GM12878 (cell line): Measurements from ENCODE around the gene SRCIN1. TPM values are rescaled to one million over a fixed set of nuclear protein-coding genes. Genes with fewer than 3 reads are reported as not detected.

ENCODE experiments used
- ATAC-seq: fragments of 200-7000 bp; cut with Tn5 transposase; 3 replicates; pipeline ENCODE4 v1.9.1; 2020; ENCODE audit warnings: mild to moderate bottlenecking, moderate library complexity
- BruUV-seq: library from RNA; stranded (reverse); fragments of 400-500 nt; replicated peaks from 2 replicates; lab custom pipeline; 2021; lab: Mats Ljungman, UMichigan
- CTCF ChIA-PET: fragments of 300-600 bp; sonication (Branson Sonifier 250); formaldehyde crosslinking; extraction: SDS; loops from one replicate; lab custom pipeline; 2021; ENCODE audit warnings: inconsistent platforms; lab: Yijun Ruan, JAX
- POLR2A ChIA-PET: fragments of 350-600 bp; formaldehyde crosslinking; extraction: SDS; loops from one replicate; lab custom pipeline; 2021; ENCODE audit warnings: inconsistent platforms; lab: Charles Lee
- RAD21 ChIA-PET: fragments of 300-600 bp; sonication (Branson Sonifier 250); formaldehyde crosslinking; loops from one replicate; lab custom pipeline; 2023; ENCODE audit warnings: antibody characterized with exemption; ENCODE audit not compliant: unreplicated experiment; lab: Charles Lee
- SMC1A ChIA-PET: fragments of 300-600 bp; sonication (Branson Sonifier 250); formaldehyde crosslinking; loops from one replicate; lab custom pipeline; 2023; ENCODE audit not compliant: unreplicated experiment, uncharacterized antibody; lab: Charles Lee
- DNase-seq: peaks from one replicate; pipeline ENCODE4 v3.0.0-alpha.2; 2011; ENCODE audit warnings: low read depth, low spot score
- FAIRE-seq: peaks from 3 replicates; lab custom pipeline; 2011; peaks lifted over from hg19 to GRCh38; lab: Jason Lieb, UNC
- H2AFZ ChIP-seq: 2 replicates; pipeline ENCODE4 v1.6.0; 2011; ENCODE audit warnings: low read depth, low read length, control low read depth; ENCODE audit not compliant: control insufficient read depth
- H3K27ac ChIP-seq: 2 replicates; pipeline ENCODE4 v1.5.1; 2011; ENCODE audit warnings: control low read depth; ENCODE audit not compliant: control insufficient read depth, insufficient read depth
- H3K27me3 ChIP-seq, 2 experiments: replicated peaks in 1 of 2; 2 replicates each; pipeline versions ENCODE4 v1.6.0 to v1.6.1; 2011; ENCODE audit warnings: low read length in 1 of 2; ENCODE audit not compliant: control insufficient read depth in 2 of 2, insufficient read depth in 2 of 2
- H3K36me3 ChIP-seq, 2 experiments: 2 replicates each; pipeline ENCODE4 v1.5.1; 2011; ENCODE audit warnings: low read length in 1 of 2; ENCODE audit not compliant: control insufficient read depth in 2 of 2, insufficient read depth in 2 of 2
- H3K4me1 ChIP-seq: 2 replicates; pipeline ENCODE4 v1.6.1; 2011; ENCODE audit warnings: mild to moderate bottlenecking, low read length, moderate library complexity, mixed read lengths; ENCODE audit not compliant: control insufficient read depth, insufficient read depth
- H3K4me2 ChIP-seq: 2 replicates; pipeline ENCODE4 v1.6.0; 2011; ENCODE audit warnings: control low read depth; ENCODE audit not compliant: control insufficient read depth, insufficient read depth
- H3K4me3 ChIP-seq: fragments of 200-600 bp; sonication (generic); 2 replicates; pipeline ENCODE4 v1.5.1; 2016
- H3K79me2 ChIP-seq: 2 replicates; pipeline ENCODE4 v1.6.0; 2011; ENCODE audit warnings: low read length; ENCODE audit not compliant: control insufficient read depth, insufficient read depth
- H3K9ac ChIP-seq: 2 replicates; pipeline ENCODE4 v1.8.0; 2011; ENCODE audit warnings: low read length, control low read depth, mixed read lengths; ENCODE audit not compliant: control insufficient read depth, insufficient read depth
- H3K9me3 ChIP-seq: replicated peaks from 3 replicates; pipeline ENCODE4 v1.5.1; 2011; ENCODE audit warnings: mild to moderate bottlenecking, low read length; ENCODE audit not compliant: control insufficient read depth, insufficient read depth
- H4K20me1 ChIP-seq: 2 replicates; pipeline ENCODE4 v1.6.0; 2011; ENCODE audit not compliant: control insufficient read depth, insufficient read depth
- KAT2A ChIP-seq: conservative IDR thresholded peaks from 2 replicates; pipeline ENCODE4 v1.6.1; 2011; ENCODE audit warnings: low read depth, low read length; ENCODE audit not compliant: control insufficient read depth
- MEF2A ChIP-seq: IDR thresholded peaks from 2 replicates; pipeline ENCODE4 v1.6.1; 2011; ENCODE audit warnings: low read depth, mild to moderate bottlenecking, low read length, moderate library complexity; ENCODE audit not compliant: insufficient read depth
- NR2C2 ChIP-seq: IDR thresholded peaks from 2 replicates; pipeline ENCODE4 v1.6.1; 2011; ENCODE audit warnings: borderline replicate concordance, low read depth; ENCODE audit not compliant: control insufficient read depth, insufficient read length
- RB1 ChIP-seq: fragments of 450-650 bp; formaldehyde crosslinking; IDR thresholded peaks from 2 replicates; pipeline ENCODE4 v1.6.1; 2017; ENCODE audit warnings: mild to moderate bottlenecking, borderline replicate concordance
- SIN3A ChIP-seq: IDR thresholded peaks from 2 replicates; pipeline ENCODE4 v1.6.1; 2012; ENCODE audit warnings: low read depth, low read length, improper control_type of control experiment
- SUZ12 ChIP-seq: fragments of 200-600 bp; sonication (generic); IDR thresholded peaks from one replicate; pipeline ENCODE4 v1.6.1; 2018; ENCODE audit warnings: antibody characterized with exemption, mild to moderate bottlenecking; ENCODE audit not compliant: unreplicated experiment
- ZNF207 ChIP-seq: fragments of 450-650 bp; IDR thresholded peaks from 2 replicates; pipeline ENCODE4 v1.6.1; 2014; ENCODE audit warnings: antibody characterized with exemption, mild to moderate bottlenecking, borderline replicate concordance
- WGBS: methylation state at CpG from one replicate; pipeline ENCODE4 v1.1.6; 2016; ENCODE audit warnings: low lambda C conversion rate; ENCODE audit not compliant: insufficient replicate concordance, insufficient coverage; ENCODE audit errors: missing lambda C conversion rate; 5-methylcytosine and 5-hydroxymethylcytosine counted together
- in situ Hi-C: fragments of 300-500 bp; cut with MboI; formaldehyde crosslinking; loops from 9 replicates; pipeline ENCODE4 v1.14.3; 2018; ENCODE audit warnings: mixed read lengths
- intact Hi-C: fragments of 100-400 bp; cut with micrococcal nuclease; formaldehyde crosslinking; loops from one replicate; pipeline ENCODE4 v1.14.2; 2022; ENCODE audit not compliant: unreplicated experiment
- polyA plus RNA-seq, 11 experiments: library from polyadenylated mRNA; depleted of rRNA in 4 of 11; unstranded in 6 of 11; stranded (reverse) in 5 of 11; fragments of >200 nt; fragmentation: Nextera tagmentation in 4 of 11; fragmentation: Illumina TruSeq in 1 of 11; extraction: Ambion mirVana in 4 of 11; extraction: Trizol in 1 of 11; gene quantifications; 1 replicate in 1 of 11; 2 replicates in 10 of 11; pipeline versions ENCODE4 v1.2.1 to v1.2.3, GENCODE V29; 2011 to 2016; ENCODE audit warnings: inconsistent platforms in 2 of 11, missing spikeins in 2 of 11, low read depth in 1 of 11
- total RNA-seq, 4 experiments: library from RNA; depleted of rRNA in 3 of 4; stranded (reverse); fragments of >200 nt in 3 of 4; fragmentation: Illumina TruSeq in 1 of 4; extraction: Trizol in 1 of 4; gene quantifications; 2 replicates each; pipeline versions ENCODE4 v1.2.1 to v1.2.3, GENCODE V29; 2013 to 2021

Gene SRCIN1
- total and polyA plus RNA-seq, 10 of the 15 experiments (the other 5 are each of a cell fraction or from before 2014, with no cell fraction given) = under 0.01 to 0.74 (median 0.20) TPM; not detected in 3

- TF ChIP-seq NR2C2 = no peak
Observed at GRCh38 chr17:38621538-38621937, 15.8 kb upstream of the SRCIN1 start (continued).

GRCh38 chr17:38620551-38621277, 15.0 kb upstream of the SRCIN1 start:
- Histone ChIP-seq H2AFZ (no peak overlapping the region), H3K79me2 (no peaks in the 10 kb centered on the region), H3K27ac (no peak overlapping the region), H3K9ac (no peak overlapping the region), H3K36me3 (no peaks in the 10 kb centered on the region), H3K4me1 (peaks cover 4% of the 10 kb centered on the region), H3K9me3 (peaks cover 1% of the 10 kb centered on the region; the same call in 1 of the 3 replicates), H3K27me3 (no peaks in the 10 kb centered on the region), H3K4me3 (no peak overlapping the region), H3K4me2 (no peak overlapping the region), H4K20me1 (no peaks in the 10 kb centered on the region)
- POLR2A ChIA-PET = no interaction called here
- no peak for TF ChIP-seq KAT2A
- TF ChIP-seq MEF2A = no peak
- no peak for TF ChIP-seq SUZ12
- no peak for TF ChIP-seq SIN3A
- no peak for TF ChIP-seq ZNF207
- no peak for TF ChIP-seq RB1
- intact Hi-C loops = no loop called here
- in situ Hi-C loops = no loop called here
- CTCF ChIA-PET = interaction anchor here (0.7 to 1.4 kb wide), 2 partner anchors 42 to 586 kb away, joined by 3 to 4 read pairs; no protein-coding TSS in a partner anchor
- SMC1A ChIA-PET = interaction anchor here (0.6 to 1.0 kb wide), 2 partner anchors 42 to 970 kb away, joined by 3 read pairs; no protein-coding TSS in a partner anchor
- 58% methylated on average over 12 of the region's 12 CpGs for WGBS
- no TSS peak for BruUV-seq
- FAIRE-seq (no peak), ATAC-seq (no peak), DNase-seq (no peak)
- RAD21 ChIA-PET = no interaction called here
